CD4-positive, alpha-beta T cell (primary cell): Measurements from ENCODE around the gene TMED9. TPM values are rescaled to one million over a fixed set of nuclear protein-coding genes. Genes with fewer than 3 reads are reported as not detected.

Source experiments
- ATAC-seq: fragments of 200-7000 bp; cut with Tn5 transposase; one replicate; pipeline ENCODE4 v1.10.0; 2022; ENCODE audit warnings: mild to moderate bottlenecking; ENCODE audit not compliant: poor library complexity
- CTCF ChIA-PET: fragments of 350-600 bp; sonication (Branson Sonifier 250); formaldehyde crosslinking; loops from one replicate; lab custom pipeline; 2021; ENCODE audit warnings: antibody characterized with exemption, inconsistent platforms; lab: Charles Lee
- POLR2A ChIA-PET: fragments of 350-600 bp; sonication (Branson Sonifier 250); formaldehyde crosslinking; loops from one replicate; lab custom pipeline; 2021; ENCODE audit warnings: antibody characterized with exemption, inconsistent platforms; lab: Charles Lee
- DNase-seq, 14 experiments: peaks; one replicate each; pipeline ENCODE4 v3.0.0-alpha.2; 2013 to 2020; ENCODE audit warnings: mixed read lengths in 2 of 14
- H3K27ac ChIP-seq, 2 donors: one replicate each; pipeline versions ENCODE4 v1.5.1 to v1.7.0; 2013; ENCODE audit warnings: low read length in 2 of 2, low read depth in 1 of 2, mild to moderate bottlenecking in 1 of 2
- H3K27me3 ChIP-seq, 2 experiments: 1 replicate in 1 of 2; 2 replicates in 1 of 2; pipeline versions ENCODE4 v1.6.1 to v1.7.0; 2013; ENCODE audit warnings: low read length in 2 of 2, control low read depth in 1 of 2, mild to moderate bottlenecking in 1 of 2, moderate library complexity in 1 of 2; ENCODE audit not compliant: insufficient read depth in 2 of 2, control insufficient read depth in 1 of 2
- H3K36me3 ChIP-seq: one replicate; pipeline ENCODE4 v1.6.1; 2013; ENCODE audit warnings: low read length, control low read depth; ENCODE audit not compliant: insufficient read depth
- H3K4me1 ChIP-seq: one replicate; pipeline ENCODE4 v1.6.1; 2013; ENCODE audit warnings: low read length, control low read depth; ENCODE audit not compliant: insufficient read depth
- H3K4me3 ChIP-seq: one replicate; pipeline ENCODE4 v1.5.1; 2013; ENCODE audit warnings: mild to moderate bottlenecking, low read length, moderate library complexity
- H3K9me3 ChIP-seq, 2 experiments: 1 replicate in 1 of 2; 2 replicates in 1 of 2; pipeline versions ENCODE4 v1.6.1 to v1.7.0; 2013; ENCODE audit warnings: low read length in 2 of 2, mild to moderate bottlenecking in 2 of 2, control low read depth in 1 of 2, moderate library complexity in 1 of 2; ENCODE audit not compliant: control insufficient read depth in 1 of 2, insufficient read depth in 1 of 2
- H3K27ac Mint-ChIP-seq: one replicate; pipeline ENCODE4 v1.8.0; 2020; ENCODE audit warnings: mixed read lengths
- H3K27me3 Mint-ChIP-seq: one replicate; pipeline ENCODE4 v1.8.0; 2021; ENCODE audit warnings: mixed read lengths
- H3K36me3 Mint-ChIP-seq: one replicate; pipeline ENCODE4 v1.8.0; 2021; ENCODE audit warnings: low read depth, mixed read lengths
- H3K4me1 Mint-ChIP-seq: one replicate; pipeline ENCODE4 v1.8.0; 2021; ENCODE audit warnings: low read depth, mixed read lengths
- H3K4me3 Mint-ChIP-seq: one replicate; pipeline ENCODE4 v1.8.0; 2020; ENCODE audit warnings: mild to moderate bottlenecking, mixed read lengths
- H3K9me3 Mint-ChIP-seq: one replicate; pipeline ENCODE4 v1.8.0; 2020; ENCODE audit warnings: mixed read lengths
- intact Hi-C, 2 experiments: fragments of 100-400 bp; cut with DNase I in 1 of 2; cut with micrococcal nuclease in 1 of 2; formaldehyde crosslinking; loops; one replicate each; pipeline versions ENCODE4 v1.15.1 to v1.9.0; 2023 to 2025; cut with DNase I, micrococcal nuclease
- total RNA-seq, 174 experiments: library from RNA in 2 of 174; stranded (reverse) in 2 of 174; gene quantifications; one replicate each; pipeline ENCODE4 v1.2.3 and lab custom pipeline; 2021 to 2026
- TF ChIP-seq, protein P1 (sequence below): fragments of 200-600 bp; IDR thresholded peaks from one replicate; pipeline ENCODE4 v1.8.0; 2022; ENCODE audit warnings: antibody characterized with exemption, mild to moderate bottlenecking

The TMED9 gene
- total RNA-seq, 2 experiments from 2014 or later = 42.7 to 47.8 TPM

- no peaks in the 10 kb centered on the region for H3K27me3 ChIP-seq
- peaks cover 10% of the 10 kb centered on the region for H3K36me3 ChIP-seq
- ChIA-PET POLR2A (no interaction called here), CTCF (interaction anchor here (0.7 to 1.4 kb wide), 2 partner anchors 14 to 22 kb away, joined by 3 read pairs; partner anchors contain the start of gene TMED9)
- no peaks in the 10 kb centered on the region for H3K9me3 Mint-ChIP-seq
- TF ChIP-seq, protein P1, sequence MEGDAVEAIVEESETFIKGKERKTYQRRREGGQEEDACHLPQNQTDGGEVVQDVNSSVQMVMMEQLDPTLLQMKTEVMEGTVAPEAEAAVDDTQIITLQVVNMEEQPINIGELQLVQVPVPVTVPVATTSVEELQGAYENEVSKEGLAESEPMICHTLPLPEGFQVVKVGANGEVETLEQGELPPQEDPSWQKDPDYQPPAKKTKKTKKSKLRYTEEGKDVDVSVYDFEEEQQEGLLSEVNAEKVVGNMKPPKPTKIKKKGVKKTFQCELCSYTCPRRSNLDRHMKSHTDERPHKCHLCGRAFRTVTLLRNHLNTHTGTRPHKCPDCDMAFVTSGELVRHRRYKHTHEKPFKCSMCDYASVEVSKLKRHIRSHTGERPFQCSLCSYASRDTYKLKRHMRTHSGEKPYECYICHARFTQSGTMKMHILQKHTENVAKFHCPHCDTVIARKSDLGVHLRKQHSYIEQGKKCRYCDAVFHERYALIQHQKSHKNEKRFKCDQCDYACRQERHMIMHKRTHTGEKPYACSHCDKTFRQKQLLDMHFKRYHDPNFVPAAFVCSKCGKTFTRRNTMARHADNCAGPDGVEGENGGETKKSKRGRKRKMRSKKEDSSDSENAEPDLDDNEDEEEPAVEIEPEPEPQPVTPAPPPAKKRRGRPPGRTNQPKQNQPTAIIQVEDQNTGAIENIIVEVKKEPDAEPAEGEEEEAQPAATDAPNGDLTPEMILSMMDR = no peak
- no peak overlapping the region for H3K27ac ChIP-seq
- peaks cover 22% of the 10 kb centered on the region for H3K4me1 Mint-ChIP-seq
- no peak overlapping the region for H3K4me3 Mint-ChIP-seq
- H3K36me3 Mint-ChIP-seq = peaks cover 16% of the 10 kb centered on the region
- peaks cover 11% of the 10 kb centered on the region for H3K4me1 ChIP-seq
- H3K27me3 Mint-ChIP-seq = no peaks in the 10 kb centered on the region
- ATAC-seq = no peak
- H3K27ac Mint-ChIP-seq = peak overlapping the region; percentile 43
- no peaks in the 10 kb centered on the region for H3K9me3 ChIP-seq
- no peak overlapping the region for H3K4me3 ChIP-seq
- intact Hi-C loops = loop anchor here in 1 of 2 experiments (1.0 kb wide), 1 partner anchor 455 kb away; no protein-coding TSS in a partner anchor
- no peak for DNase-seq
Observed at GRCh38 chr5:177607115-177607451, 15.1 kb downstream of the TMED9 start.

DNA sequence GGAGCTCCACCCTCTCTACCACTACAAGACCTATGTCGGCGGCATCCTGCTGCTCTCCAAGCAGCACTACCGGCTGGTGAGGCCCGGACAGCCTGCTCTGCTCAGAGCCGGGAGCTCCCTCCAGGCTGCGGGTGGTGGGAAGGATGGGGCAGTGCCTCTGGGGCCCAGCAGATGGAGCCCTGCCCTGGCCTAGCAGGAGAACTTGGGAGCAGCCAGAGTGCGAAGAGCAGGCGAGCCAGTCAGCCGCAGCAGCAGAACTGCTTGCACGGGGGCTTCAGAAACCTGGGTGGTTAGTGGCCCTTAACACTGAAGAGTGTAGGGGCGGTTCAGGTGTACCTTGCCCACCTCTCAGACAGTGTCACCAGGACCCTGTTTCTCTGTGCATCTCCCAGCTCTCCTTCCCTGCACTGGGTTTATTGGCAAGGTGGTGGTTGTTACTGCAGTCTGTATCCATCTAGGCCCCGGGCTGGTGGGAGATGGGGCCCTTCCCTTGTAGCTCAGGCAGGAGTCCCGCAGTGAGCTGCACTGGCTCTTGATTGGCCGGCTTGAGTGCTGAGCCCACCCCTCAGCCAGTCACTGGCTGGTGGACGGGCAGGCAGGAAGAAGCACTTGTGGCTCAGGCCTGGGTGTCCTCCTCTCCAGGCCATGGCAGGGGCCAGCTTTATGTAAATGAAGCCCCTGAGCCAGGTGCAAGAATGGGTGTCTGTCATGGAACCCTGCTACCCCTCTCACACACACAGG, 15.6 kb downstream of the TMED9 start:
- no peaks in the 10 kb centered on the region for H3K27me3 ChIP-seq
- Mint-ChIP-seq H3K4me3 (no peak overlapping the region), H3K4me1 (peaks cover 22% of the 10 kb centered on the region), H3K27me3 (no peaks in the 10 kb centered on the region), H3K9me3 (no peaks in the 10 kb centered on the region), H3K36me3 (peaks cover 16% of the 10 kb centered on the region), H3K27ac (no peak overlapping the region)
- DNase-seq (peak; percentile 37 to 78 (median 57)), ATAC-seq (peak; percentile 95)
- peaks cover 11% of the 10 kb centered on the region for H3K4me1 ChIP-seq
- TF ChIP-seq, protein P1 = peak; percentile 70
- peaks cover 10% of the 10 kb centered on the region for H3K36me3 ChIP-seq
- H3K9me3 ChIP-seq = no peaks in the 10 kb centered on the region
- POLR2A ChIA-PET = no interaction called here
- H3K4me3 ChIP-seq = no peak overlapping the region
- intact Hi-C loops = loop anchor here in 1 of 2 experiments (1.0 kb wide), 1 partner anchor 455 kb away; no protein-coding TSS in a partner anchor
- H3K27ac ChIP-seq = no peak overlapping the region
- CTCF ChIA-PET = interaction anchor here (0.5 to 1.4 kb wide), 3 partner anchors 15 to 456 kb away, joined by 3 to 5 read pairs (median 3); partner anchors contain the start of gene TMED9

GRCh38 chr5:177608243-177609075, 16.5 kb downstream of the TMED9 start:
- ChIA-PET CTCF (interaction anchor here (0.5 to 1.4 kb wide), 2 partner anchors 20 to 456 kb away, joined by 3 to 5 read pairs; no protein-coding TSS in a partner anchor), POLR2A (interaction anchor here (1.5 kb wide), 1 partner anchor 16 kb away, joined by 3 read pairs; the partner anchor contains the start of gene TMED9)
- DNase-seq (no peak), ATAC-seq (no peak)
- Histone ChIP-seq H3K4me1 (peaks cover 11% of the 10 kb centered on the region), H3K27me3 (no peaks in the 10 kb centered on the region), H3K27ac (no peak overlapping the region), H3K4me3 (no peak overlapping the region), H3K36me3 (peaks cover 10% of the 10 kb centered on the region), H3K9me3 (no peaks in the 10 kb centered on the region)
- no peaks in the 10 kb centered on the region for H3K27me3 Mint-ChIP-seq
- TF ChIP-seq, protein P1 = no peak
- H3K36me3 Mint-ChIP-seq = peaks cover 16% of the 10 kb centered on the region
- intact Hi-C loops = no loop called here
- peaks cover 20% of the 10 kb centered on the region for H3K4me1 Mint-ChIP-seq
- H3K9me3 Mint-ChIP-seq = no peaks in the 10 kb centered on the region
- H3K4me3 Mint-ChIP-seq = no peak overlapping the region
- no peak overlapping the region for H3K27ac Mint-ChIP-seq
